ENCODE measurements around the gene SLC6A19. TPM values are rescaled to one million over a fixed set of nuclear protein-coding genes. Genes with fewer than 3 reads are reported as not detected.

The SLC6A19 gene
- total RNA-seq, 1 experiment from 2014 or later, result 0.04 TPM

DNA sequence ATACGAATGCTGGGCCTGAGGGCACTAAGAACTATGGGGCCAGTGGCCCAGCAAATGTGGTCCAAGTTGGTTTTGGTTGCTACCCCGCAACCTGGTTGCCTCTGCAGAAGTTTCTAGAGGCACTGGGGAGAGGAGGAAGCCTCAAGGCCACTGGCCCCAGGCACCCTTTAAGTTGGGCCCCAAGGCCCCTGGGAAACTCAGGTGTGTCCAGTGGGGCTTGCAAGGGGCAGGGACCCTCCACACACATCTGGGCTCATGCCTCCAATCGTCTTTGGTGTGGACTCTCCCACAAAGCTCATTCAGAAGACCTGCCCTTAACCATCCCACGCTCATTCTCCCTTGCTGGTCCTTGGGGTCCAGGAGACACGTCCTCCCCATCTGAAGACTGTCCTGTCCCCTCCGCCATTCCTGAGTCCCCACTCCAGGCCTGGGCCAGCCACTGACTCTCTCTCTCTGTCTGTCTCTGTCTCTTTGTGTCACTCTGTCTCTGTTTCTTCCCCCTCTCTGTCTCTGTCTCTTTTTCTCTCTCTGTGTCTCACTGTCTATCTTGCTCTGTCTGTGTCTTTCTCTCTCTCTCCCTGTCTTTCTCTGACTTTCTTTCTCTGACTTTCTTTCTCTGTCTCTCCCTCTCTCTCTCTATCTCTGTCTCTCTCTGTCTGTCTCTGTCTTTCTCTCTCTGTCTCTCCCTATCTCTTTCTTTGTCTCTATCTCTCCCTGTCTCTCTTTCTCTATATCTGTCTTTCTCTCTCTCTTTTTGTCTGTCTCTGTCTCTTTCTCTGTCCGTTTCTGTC, 3.3 kb upstream of the SLC6A19 start (continued):
- TF ChIP-seq ZNF281 (CRISPR knock-in tag; IDR thresholded peaks at IDR 0.05) (no peak), EMX1 (CRISPR knock-in tag; IDR thresholded peaks at IDR 0.05) (no peak), OVOL2 (CRISPR knock-in tag; IDR thresholded peaks at IDR 0.05; ENCODE audit: borderline replicate concordance) (no peak), GABPB1 (CRISPR knock-in tag; IDR thresholded peaks at IDR 0.05) (no peak), ZNF317 (CRISPR knock-in tag; IDR thresholded peaks at IDR 0.05; ENCODE audit: borderline replicate concordance, low read depth) (no peak), ZNF423 (CRISPR knock-in tag; IDR thresholded peaks at IDR 0.05) (no peak), PRDM15 (CRISPR knock-in tag; IDR thresholded peaks at IDR 0.05) (no peak), ZBTB21 (CRISPR knock-in tag; IDR thresholded peaks at IDR 0.05; ENCODE audit: borderline replicate concordance) (no peak)

GRCh38 chr5:1199340-1199648, 2.1 kb upstream of the SLC6A19 start:
- ATAC-seq, result no peak
- Mint-ChIP-seq H3K4me1 (no peaks in the 10 kb centered on the region), H3K36me3 (no peaks in the 10 kb centered on the region), H3K4me3 (no peak overlapping the region), H3K27me3 (ENCODE audit: low read depth) (no peaks in the 10 kb centered on the region), H3K9me3 (no peaks in the 10 kb centered on the region), H3K27ac (no peak overlapping the region)
- no peak for DNase-seq (ENCODE audit: low spot score)
- ChIA-PET CTCF (no interaction called here), POLR2A (no interaction called here)
- no peak for TF ChIP-seq TP53 (CRISPR knock-in tag; IDR thresholded peaks at IDR 0.05)
- TF ChIP-seq, protein P1, sequence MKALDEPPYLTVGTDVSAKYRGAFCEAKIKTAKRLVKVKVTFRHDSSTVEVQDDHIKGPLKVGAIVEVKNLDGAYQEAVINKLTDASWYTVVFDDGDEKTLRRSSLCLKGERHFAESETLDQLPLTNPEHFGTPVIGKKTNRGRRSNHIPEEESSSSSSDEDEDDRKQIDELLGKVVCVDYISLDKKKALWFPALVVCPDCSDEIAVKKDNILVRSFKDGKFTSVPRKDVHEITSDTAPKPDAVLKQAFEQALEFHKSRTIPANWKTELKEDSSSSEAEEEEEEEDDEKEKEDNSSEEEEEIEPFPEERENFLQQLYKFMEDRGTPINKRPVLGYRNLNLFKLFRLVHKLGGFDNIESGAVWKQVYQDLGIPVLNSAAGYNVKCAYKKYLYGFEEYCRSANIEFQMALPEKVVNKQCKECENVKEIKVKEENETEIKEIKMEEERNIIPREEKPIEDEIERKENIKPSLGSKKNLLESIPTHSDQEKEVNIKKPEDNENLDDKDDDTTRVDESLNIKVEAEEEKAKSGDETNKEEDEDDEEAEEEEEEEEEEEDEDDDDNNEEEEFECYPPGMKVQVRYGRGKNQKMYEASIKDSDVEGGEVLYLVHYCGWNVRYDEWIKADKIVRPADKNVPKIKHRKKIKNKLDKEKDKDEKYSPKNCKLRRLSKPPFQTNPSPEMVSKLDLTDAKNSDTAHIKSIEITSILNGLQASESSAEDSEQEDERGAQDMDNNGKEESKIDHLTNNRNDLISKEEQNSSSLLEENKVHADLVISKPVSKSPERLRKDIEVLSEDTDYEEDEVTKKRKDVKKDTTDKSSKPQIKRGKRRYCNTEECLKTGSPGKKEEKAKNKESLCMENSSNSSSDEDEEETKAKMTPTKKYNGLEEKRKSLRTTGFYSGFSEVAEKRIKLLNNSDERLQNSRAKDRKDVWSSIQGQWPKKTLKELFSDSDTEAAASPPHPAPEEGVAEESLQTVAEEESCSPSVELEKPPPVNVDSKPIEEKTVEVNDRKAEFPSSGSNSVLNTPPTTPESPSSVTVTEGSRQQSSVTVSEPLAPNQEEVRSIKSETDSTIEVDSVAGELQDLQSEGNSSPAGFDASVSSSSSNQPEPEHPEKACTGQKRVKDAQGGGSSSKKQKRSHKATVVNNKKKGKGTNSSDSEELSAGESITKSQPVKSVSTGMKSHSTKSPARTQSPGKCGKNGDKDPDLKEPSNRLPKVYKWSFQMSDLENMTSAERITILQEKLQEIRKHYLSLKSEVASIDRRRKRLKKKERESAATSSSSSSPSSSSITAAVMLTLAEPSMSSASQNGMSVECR (CRISPR knock-in tag; IDR thresholded peaks at IDR 0.05; ENCODE audit: borderline replicate concordance), result no peak
- no peak for TF ChIP-seq AFF4 (CRISPR knock-in tag; IDR thresholded peaks at IDR 0.05; ENCODE audit: borderline replicate concordance)
- TF ChIP-seq ZBTB21 (CRISPR knock-in tag; IDR thresholded peaks at IDR 0.05; ENCODE audit: borderline replicate concordance), result no peak
- TF ChIP-seq USF1 (CRISPR knock-in tag; IDR thresholded peaks at IDR 0.05), result no peak
- TF ChIP-seq, protein P2, sequence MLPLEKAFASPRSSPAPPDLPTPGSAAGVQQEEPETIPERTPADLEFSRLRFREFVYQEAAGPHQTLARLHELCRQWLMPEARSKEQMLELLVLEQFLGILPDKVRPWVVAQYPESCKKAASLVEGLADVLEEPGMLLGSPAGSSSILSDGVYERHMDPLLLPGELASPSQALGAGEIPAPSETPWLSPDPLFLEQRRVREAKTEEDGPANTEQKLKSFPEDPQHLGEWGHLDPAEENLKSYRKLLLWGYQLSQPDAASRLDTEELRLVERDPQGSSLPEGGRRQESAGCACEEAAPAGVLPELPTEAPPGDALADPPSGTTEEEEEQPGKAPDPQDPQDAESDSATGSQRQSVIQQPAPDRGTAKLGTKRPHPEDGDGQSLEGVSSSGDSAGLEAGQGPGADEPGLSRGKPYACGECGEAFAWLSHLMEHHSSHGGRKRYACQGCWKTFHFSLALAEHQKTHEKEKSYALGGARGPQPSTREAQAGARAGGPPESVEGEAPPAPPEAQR (CRISPR knock-in tag; IDR thresholded peaks at IDR 0.05), result no peak
- no peak for TF ChIP-seq RELA (CRISPR knock-in tag; IDR thresholded peaks at IDR 0.05; ENCODE audit: borderline replicate concordance)
- TF ChIP-seq TEAD1 (CRISPR knock-in tag; IDR thresholded peaks at IDR 0.05), result no peak
- TF ChIP-seq ETV6 (CRISPR knock-in tag; IDR thresholded peaks at IDR 0.05), result no peak
